OCI-M1 (cell line): ENCODE data around the gene CDKL2.
"Not testable (repeated sequence)": the region's sequence is repeated elsewhere in the genome, so short reads cannot be mapped to it uniquely, and the experiment has no call there.

Experiments used
- DNase-seq: peaks from one replicate; lab custom pipeline; 2025; lab: John Stamatoyannopoulos, UW

Gene CDKL2

DNA sequence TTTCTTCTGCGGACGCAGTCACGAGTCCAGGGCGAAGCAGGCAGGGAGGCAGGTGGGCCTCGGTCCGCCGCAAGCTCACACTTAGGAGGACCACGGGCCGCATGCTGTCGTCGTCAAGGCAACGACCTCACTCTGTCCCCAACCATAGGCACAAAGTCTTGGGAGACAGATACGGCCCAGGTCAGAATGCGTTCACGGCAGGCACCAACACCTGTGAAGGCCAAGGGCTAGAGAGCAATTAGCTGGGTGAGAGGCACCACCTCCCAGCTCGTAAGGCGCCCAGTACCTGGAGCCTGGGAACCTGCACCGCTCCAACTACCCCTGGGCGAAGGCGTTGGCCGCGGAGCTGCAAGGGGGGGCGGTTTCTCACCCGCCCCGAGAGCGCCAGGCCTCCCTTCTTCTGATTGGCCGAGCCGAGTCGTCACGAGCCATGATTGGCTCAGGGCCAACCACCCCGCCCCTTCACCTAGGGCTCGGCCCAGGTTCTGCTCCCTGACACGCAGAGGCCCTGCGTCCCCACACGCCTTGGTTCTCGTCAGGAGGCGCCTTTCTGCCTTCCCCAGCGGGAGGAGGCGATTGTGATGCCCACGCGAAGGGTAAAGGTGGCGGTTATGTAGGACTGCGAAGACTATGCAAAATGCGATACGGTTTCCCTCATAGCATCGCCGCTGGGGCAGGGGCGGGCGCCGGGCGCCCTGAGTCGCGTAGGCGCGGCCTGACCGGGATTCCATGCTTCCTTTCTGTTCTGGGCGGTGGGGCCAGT lies at the start of gene CDKL2:
Gene CDKL2 (minus strand): TSS at position 355 of the 763 bp plus-strand sequence. CDS start 4,540 bp downstream, outside the sequence.
- DNase-seq, result no peak

DNA sequence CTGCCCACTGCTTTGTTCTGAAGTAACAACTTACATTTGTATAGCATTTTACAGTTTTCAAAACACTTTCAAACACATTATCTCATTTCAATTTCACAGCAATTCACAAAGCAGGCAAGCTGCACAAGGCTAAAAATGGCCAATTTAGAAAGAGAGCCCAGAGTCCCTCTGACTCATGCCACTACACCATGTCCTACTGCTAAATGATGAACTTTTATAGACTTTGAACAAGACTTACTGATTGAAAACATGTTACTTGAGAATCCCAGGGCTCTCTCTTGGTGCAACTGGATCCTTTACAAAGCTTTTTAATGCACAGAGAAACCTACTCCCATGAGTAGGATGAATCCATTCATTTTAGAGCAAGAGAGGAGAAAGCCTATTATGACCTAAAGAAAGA lies 48.6 kb upstream of the CDKL2 start:
- DNase-seq, result no peak

- DNase-seq, result no peak
Observed at GRCh38 chr4:75678473-75678872, 48.1 kb upstream of the CDKL2 start.

DNA sequence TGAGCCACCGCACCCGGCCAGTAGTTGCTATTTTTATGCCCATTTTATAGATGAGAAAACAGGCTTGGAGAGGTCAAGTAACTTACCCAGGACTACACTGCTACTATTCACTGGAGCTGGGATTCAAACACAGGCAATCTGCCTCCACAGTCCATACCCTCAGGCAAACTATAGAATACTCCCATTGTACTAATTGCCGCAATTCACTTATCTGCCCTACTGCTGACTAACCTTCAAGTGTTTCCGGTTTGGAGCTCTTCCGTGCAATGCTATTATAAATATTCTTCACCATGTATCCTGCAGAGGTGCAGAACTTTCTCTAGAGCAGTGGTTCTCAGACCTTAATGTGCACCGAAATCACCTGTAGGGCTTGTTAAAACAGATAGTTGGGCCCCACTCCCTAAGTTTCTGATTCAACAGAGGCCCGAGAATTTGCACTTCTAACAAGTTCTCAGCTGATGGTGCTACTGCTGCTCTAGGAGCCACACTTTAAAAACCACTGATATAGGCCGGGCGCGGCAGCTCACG lies 44.7 kb upstream of the CDKL2 start:
- DNase-seq, result no peak

DNA sequence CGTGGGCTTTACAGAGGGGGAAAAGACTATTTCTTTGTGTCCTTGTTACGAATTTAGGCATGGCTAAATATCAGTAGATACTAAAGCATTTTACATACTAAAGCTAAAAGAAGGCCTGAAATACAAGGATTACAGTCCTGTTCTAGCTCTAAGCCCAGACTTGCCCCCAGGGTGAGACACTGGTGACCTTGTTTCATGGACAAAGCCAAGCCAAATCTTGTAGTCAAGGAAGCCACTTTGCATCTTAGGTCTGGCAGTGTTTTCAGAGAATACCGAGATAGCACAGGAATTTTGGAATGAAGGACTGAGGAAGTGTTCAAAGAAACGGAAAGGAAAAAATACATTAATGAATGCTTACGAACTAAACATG lies 43.6 kb upstream of the CDKL2 start:
- no peak for DNase-seq

DNA sequence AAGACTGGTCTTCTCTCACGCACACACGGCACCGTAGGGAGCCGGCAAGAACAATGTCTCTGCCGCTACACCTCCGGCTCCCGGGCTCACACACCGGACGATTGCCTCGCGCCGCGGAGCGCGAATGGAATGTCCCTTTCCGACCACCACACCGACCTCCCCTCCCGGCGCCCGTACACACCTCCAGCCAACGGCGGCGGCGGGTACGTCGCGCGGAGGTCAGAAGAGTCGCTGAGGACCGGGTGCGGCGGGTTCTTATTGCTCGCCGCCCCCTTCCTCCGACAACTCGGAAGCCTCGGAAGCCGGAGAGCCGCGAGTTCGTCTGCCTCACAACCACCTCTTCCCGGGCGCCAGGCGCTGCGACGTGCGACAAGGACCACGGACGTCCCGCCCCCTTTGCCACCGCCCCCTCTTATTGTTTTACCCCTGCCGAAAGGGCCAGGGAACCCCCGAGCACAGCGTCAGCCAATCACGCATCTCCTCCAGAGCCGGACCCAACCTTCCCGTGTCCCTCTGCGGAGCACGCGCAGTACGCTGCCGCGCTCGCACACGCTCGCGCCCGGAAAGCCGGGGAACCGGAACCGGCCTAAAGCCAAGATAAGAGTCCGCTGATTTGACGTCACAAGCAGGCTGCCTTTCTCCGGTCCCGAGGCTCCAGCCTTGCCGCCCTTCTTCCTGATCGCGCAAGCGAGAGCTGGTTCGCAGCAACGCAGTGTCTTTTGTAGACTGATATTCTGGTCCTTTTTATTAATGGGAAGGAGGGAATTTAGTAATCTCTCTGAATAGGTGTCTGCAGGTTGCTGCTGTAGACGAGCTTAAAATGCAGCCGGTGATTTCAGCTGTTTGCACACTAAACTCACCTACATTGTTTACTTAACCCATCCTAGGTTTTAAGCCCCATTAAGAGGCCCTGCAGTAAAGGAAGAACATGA lies 43.0 kb upstream of the CDKL2 start, which contains the start of gene G3BP2:
Gene G3BP2 (minus strand): TSS at position 385 of the 932 bp plus-strand sequence. CDS start 11,386 bp downstream, outside the sequence.
- DNase-seq, result peak; percentile 99

GRCh38 chr4:75672461-75673026 lies 42.2 kb upstream of the CDKL2 start:
- peak; percentile 77 for DNase-seq

DNA sequence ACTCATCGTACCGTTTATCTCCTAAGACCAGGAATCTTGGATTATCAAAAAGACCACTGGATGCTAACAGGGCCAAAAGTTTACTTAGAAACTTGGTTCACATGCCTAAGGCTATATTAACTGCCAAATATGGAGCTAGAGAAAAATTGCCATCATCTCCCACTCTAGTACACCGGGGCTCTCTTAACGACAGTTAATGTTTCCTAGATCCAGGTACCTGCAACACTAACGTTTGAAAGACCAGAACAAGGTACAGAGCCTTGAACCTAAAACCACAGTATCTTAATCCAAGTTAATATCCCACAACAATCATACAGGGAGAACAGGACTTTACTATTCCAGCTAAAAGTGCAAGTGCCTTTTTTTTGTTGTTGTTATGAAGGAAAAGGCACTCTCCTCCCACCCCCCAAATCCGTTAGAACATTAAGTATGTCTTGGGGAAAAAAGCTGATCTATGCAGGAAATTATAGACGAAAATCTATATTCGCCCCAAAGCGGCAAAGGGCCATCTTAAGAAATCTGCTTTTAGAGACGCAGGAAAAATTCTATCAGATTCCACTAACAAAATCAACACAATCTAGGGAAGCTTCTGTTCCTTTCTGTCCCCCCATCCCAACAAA lies 41.6 kb upstream of the CDKL2 start:
- DNase-seq, result peak; percentile 29

DNA sequence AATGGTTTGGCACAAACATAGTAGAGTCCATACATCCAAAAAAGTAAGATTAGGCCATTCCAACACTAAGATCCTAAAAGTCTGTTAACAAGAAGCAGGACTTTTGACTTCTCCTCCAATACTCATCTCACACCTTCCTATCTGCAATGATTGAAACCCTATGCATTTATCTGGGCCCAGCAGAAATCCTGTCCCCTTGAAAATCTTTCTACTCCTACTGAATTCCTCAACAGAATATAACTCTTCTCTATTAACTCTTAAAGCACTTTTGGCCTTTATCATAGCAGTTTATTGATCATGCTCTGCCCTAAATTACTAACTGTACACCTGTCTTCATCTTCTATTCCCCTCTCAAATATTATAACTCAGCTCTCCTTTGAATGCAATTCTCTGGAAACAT lies 38.3 kb upstream of the CDKL2 start:
- no peak for DNase-seq

GRCh38 chr4:75667636-75668035 lies 37.3 kb upstream of the CDKL2 start:
- not testable (repeated sequence) for DNase-seq

- peak; percentile 70 for DNase-seq
Observed at GRCh38 chr4:75666299-75666698, 36.0 kb upstream of the CDKL2 start.

DNA sequence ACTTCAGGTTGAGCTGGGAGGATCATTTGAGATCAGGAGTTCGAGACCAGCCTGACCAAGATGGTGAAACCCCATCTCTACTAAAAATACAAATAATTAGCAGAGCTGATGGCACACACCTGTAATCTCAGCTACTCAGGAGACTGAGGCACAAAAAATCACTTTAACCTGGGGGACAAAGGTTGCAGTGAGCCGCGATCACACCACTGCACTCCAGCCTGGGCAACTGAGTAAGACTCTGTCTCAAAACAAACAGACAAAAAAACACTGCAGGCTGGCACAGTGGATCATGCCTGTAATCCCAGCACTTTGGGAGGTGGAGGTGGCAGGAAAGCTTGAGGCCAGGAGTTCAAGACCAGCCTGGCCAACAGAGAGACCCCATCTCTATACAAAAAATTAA lies 34.3 kb upstream of the CDKL2 start:
- DNase-seq, result not testable (repeated sequence)

DNA sequence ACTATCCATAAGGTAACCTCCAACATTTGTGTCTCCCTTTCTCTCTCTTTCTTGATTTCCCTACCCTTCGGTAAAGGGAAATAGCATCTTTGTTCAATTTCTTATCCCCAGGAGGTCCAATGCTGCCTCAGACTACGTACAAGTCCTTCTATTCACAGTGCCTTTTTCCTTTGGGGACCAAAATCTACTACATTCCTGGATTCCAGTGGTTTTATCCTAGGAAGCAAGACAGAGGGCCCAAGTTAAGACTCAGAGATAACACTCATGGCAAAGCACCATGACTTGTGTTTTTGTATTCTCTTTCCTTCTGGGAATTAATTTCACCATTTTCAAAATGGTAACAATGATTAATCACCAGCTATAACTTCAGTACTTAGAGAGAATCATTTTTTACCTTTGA lies 32.3 kb upstream of the CDKL2 start:
- DNase-seq, result no peak

- DNase-seq, result no peak
Observed at GRCh38 chr4:75660491-75660890, 30.2 kb upstream of the CDKL2 start.

- DNase-seq, result no peak
Observed at GRCh38 chr4:75659512-75660031, 29.2 kb upstream of the CDKL2 start.

DNA sequence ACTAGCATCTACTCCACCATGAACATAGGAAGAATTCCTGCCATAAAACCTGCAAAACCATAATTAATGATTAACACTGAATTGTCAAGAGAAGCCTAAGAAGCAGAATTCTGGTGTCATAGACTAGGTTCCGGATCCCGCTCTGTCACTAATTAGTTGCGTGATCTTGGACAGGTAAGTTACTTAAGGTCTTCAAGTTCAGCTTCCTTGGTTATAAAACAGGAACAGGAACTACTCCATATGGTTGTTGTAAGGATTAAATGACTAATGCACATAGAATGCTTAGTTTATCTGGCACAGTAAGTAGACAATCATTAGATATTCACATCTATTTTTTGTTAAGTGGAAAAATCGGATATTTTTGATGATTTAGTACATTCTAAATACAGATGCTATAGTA lies 28.5 kb upstream of the CDKL2 start:
- DNase-seq, result no peak

GRCh38 chr4:75655562-75655961 lies 25.2 kb upstream of the CDKL2 start:
- no peak for DNase-seq

GRCh38 chr4:75654905-75655304 lies 24.6 kb upstream of the CDKL2 start:
- DNase-seq, result no peak

- DNase-seq, result no peak
Observed at GRCh38 chr4:75653845-75654503, 23.6 kb upstream of the CDKL2 start.

GRCh38 chr4:75644095-75644494 lies 13.8 kb upstream of the CDKL2 start:
- no peak for DNase-seq

DNA sequence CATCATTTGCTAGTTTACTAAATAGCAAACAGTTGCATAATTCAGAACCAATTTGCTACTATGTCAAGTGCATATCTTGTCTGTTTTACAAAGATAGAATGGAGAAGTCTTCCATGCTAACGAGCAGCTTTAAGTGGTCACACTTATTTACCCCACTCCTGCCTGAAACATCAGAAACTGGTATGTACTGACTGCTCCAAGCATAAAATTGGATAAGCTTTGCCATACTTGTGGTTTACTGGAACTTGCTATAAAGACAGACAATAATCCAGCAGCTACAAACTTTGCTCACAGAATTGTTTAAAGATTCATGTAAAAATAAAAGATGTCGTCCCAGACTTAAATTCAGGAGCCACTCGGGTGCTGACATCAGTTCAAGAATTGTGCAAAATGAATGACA lies 13.3 kb upstream of the CDKL2 start:
- no peak for DNase-seq
